Fibroblast of pulmonary artery (primary cell): ENCODE measurements around the gene NOS3.

Source experiments
- DNase-seq: peaks from one replicate; pipeline ENCODE4 v3.0.0-alpha.2; 2010; ENCODE audit warnings: low read depth
- H3K4me3 ChIP-seq: replicated peaks from 2 replicates; pipeline ENCODE4 v1.5.1; 2011; ENCODE audit warnings: low read depth, mild to moderate bottlenecking, control low read depth, low read length, moderate library complexity
- CTCF ChIP-seq: IDR thresholded peaks from 2 replicates; pipeline ENCODE4 v1.5.1; 2011; ENCODE audit warnings: mild to moderate bottlenecking, control low read depth, low read length, inconsistent platforms; ENCODE audit errors: missing control alignments

Gene NOS3

DNA sequence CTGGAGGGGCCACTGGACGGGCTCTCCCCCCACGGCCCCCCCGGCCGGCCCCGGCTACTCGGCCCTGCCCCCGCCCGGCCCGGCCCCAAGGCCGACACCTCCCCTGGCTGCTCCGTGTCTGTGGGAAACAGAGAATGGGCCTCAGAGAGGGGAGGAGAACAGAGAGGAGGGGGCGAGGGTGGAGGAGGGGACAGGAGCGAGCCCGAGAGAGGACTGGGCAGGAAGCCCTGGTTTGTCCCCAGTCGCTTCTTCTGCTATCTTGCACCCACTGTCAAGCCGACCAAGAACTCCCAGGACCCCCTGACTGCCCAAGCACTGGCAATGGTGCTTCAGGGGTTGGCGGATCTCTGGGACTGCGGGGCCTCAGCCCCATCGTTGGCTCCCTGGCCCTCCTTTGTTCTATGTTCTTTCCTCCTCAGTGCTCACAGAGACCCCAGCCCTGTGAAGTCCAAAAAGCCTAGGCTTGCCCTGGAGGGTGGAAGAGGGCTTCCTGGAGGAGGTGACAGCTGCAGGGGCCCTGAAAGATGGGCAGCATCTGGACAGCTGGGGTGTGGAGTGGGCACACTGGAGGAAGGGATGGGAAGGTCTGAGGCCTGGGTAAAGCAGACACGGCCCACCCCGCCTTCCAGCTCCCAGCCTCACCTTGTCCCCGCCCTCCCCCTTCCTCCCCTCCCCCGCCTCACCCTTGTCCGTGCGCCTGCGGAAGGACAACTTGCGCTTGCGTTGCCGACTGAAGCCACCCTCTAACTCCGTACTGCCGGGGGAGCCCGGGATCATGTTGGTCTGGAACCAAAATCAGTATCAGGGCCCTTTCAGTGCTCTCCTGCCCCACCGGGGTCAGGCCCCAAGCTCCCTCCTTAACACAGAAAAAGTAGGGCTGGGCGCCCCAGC, 42.8 kb upstream of the NOS3 start:
- no peak for TF ChIP-seq CTCF
- DNase-seq = no peak
- H3K4me3 ChIP-seq = no peak overlapping the region

- no peak overlapping the region for H3K4me3 ChIP-seq
- DNase-seq = no peak
- no peak for TF ChIP-seq CTCF
Measured at GRCh38 chr7:150948791-150949251, 42.0 kb upstream of the NOS3 start.

DNA sequence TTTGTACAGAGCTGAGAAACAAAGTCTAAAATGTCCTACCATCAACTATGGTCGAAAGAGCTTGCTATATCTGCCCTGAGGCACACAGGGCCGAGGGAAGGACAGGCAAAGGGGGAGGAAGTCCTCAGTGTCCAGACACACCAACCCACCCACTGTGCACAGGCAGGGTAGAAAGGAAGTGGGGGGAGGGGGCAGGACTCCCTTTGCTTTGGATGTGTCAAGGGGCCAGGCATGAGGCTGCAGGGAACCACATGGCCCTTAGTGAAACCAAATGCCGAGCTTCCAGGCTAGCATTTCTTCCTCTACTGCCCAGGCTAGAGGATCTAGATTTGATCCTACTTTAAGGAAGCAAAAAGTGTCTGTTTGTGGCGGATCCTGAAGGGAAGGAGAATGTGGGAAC, 41.3 kb upstream of the NOS3 start:
- TF ChIP-seq CTCF = no peak
- no peak for DNase-seq
- H3K4me3 ChIP-seq = no peak overlapping the region

GRCh38 chr7:150949971-150950491, 40.8 kb upstream of the NOS3 start:
- TF ChIP-seq CTCF = no peak
- no peak overlapping the region for H3K4me3 ChIP-seq
- DNase-seq = no peak

DNA sequence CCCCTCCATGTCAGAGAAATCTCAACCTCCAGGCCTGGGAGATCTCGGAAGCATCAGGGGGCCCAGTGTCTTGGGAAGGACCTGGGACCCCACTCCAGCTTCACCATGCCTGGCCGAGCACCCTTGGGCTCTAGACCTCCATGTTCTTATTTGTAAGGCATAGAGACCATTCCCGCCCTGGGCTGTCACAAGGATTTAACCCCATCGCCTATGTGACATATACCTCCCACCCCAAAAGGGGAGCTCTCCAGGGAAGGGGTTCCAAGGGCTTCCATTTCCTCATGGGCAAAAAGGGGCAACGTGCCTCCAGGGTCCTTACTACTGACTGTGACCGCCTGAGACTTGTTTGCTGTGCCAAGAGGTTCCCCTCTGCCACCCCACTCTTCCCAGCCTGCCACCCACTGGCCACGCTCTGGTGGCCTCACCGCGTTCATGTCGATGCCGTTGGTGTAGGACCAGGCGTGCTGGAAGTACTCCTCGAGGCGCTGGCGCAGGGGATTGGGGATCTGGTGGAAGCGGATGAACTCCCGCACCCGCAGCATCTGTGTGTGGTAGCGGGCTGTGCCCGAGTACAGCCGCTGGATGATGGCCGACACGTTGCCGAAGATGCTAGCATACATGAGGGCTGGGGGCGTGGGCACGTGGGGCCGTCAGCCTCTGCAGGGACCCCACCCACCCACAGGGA, 40.2 kb upstream of the NOS3 start:
- TF ChIP-seq CTCF = no peak
- no peak for DNase-seq
- H3K4me3 ChIP-seq = no peak overlapping the region

DNA sequence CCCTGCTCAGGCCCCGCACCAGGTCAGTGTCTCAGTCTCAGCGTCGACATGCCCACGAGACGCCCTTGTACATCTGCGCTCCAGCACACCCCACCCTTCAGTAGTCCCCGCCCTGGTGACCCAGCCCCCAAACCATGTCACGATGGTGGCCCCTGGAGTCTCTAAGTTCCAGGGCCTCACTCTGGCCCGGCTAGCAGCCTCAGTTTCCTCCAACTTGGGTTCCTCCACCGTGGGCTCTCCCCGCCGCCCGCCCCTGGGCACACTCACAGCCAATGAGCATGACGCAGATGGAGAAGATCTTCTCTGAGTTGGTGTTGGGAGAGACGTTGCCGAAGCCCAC, 39.7 kb upstream of the NOS3 start:
- no peak for DNase-seq
- H3K4me3 ChIP-seq = no peak overlapping the region
- TF ChIP-seq CTCF = no peak

- TF ChIP-seq CTCF = no peak
- DNase-seq = no peak
- H3K4me3 ChIP-seq = no peak overlapping the region
Measured at GRCh38 chr7:150951521-150951920, 39.3 kb upstream of the NOS3 start.
